ENCODE results near the gene GINM1.

GINM1 gene

GRCh38 chr6:149627672-149628071 lies 61.5 kb downstream of the GINM1 start:
- H3K4me3 ChIP-seq (ENCODE audit: low read length) = no peak overlapping the region
- H3K9ac ChIP-seq (ENCODE audit: low read length) = no peak overlapping the region
- H3K27ac ChIP-seq (ENCODE audit: low read depth, low read length) = no peak overlapping the region
- no peaks in the 10 kb centered on the region for H3K27me3 ChIP-seq (ENCODE audit: control insufficient read depth, insufficient read depth, low read length)
- H3K36me3 ChIP-seq (ENCODE audit: control insufficient read depth, insufficient read depth, low read length) = peaks cover 4% of the 10 kb centered on the region
- no peaks in the 10 kb centered on the region for H3K4me1 ChIP-seq (ENCODE audit: control insufficient read depth, insufficient read depth, low read length)

DNA sequence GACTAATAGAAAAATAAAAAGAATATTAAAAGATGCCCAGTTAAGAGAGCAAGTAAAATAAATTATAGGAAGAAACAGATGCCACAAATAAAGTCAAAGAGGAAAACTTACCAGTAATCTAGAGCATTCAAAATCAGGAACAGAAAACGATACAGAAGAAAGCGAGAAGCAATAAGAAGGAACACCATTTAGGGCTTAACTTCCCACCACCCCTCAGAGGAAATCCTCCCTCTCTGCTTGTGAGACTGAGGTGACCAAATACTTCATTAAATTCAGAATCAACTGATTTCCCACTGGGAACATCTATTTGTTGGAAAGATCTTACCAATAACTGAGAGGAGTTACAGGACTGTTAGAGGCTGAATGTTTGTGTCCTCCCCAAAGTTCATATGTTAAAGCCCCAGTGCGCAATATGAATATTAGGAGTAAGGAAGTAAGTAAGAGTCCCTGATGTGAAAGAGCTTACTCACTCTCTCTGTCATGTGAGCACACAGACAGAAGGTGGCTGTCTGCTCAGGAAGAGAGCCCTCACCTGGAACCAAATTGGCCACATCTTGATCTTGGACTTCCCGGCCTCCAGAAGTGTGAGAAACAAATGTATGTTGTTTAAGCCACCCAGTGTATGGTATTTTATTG lies 62.8 kb downstream of the GINM1 start:
- no peaks in the 10 kb centered on the region for H3K4me1 ChIP-seq (ENCODE audit: control insufficient read depth, insufficient read depth, low read length)
- no peak overlapping the region for H3K9ac ChIP-seq (ENCODE audit: low read length)
- H3K36me3 ChIP-seq (ENCODE audit: control insufficient read depth, insufficient read depth, low read length) = no peaks in the 10 kb centered on the region
- H3K27ac ChIP-seq (ENCODE audit: low read depth, low read length) = no peak overlapping the region
- no peaks in the 10 kb centered on the region for H3K27me3 ChIP-seq (ENCODE audit: control insufficient read depth, insufficient read depth, low read length)
- no peak overlapping the region for H3K4me3 ChIP-seq (ENCODE audit: low read length)

- H3K9ac ChIP-seq (ENCODE audit: low read length) = no peak overlapping the region
- H3K36me3 ChIP-seq (ENCODE audit: control insufficient read depth, insufficient read depth, low read length) = no peaks in the 10 kb centered on the region
- no peak overlapping the region for H3K4me3 ChIP-seq (ENCODE audit: low read length)
- no peaks in the 10 kb centered on the region for H3K27me3 ChIP-seq (ENCODE audit: control insufficient read depth, insufficient read depth, low read length)
- no peaks in the 10 kb centered on the region for H3K4me1 ChIP-seq (ENCODE audit: control insufficient read depth, insufficient read depth, low read length)
- no peak overlapping the region for H3K27ac ChIP-seq (ENCODE audit: low read depth, low read length)
These were observed 68.1 kb downstream of the GINM1 start for GRCh38 chr6:149634315-149634714.

DNA sequence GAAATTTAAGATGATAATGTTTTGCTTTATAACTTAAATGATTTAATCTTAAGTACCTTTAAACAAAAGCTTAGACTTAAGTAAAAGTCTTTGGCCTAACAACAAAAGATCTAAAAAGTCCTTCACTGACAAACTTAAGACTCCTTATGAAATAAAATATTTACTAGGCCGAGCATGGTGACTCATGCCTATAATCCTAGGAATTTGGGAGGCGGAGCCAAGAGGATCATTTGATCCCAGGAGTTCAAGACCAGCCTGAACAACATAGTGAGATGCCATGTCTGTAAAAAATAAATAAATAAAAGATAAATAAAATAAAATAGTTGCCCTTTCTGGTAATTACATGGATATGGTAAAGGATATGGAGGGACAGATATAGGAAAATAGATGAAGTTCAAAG lies 69.9 kb downstream of the GINM1 start:
- H3K36me3 ChIP-seq (ENCODE audit: control insufficient read depth, insufficient read depth, low read length) = no peaks in the 10 kb centered on the region

More for the DNA sequence above, 69.9 kb downstream of the GINM1 start:
- no peak overlapping the region for H3K9ac ChIP-seq (ENCODE audit: low read length)
- H3K27ac ChIP-seq (ENCODE audit: low read depth, low read length) = no peak overlapping the region
- no peaks in the 10 kb centered on the region for H3K4me1 ChIP-seq (ENCODE audit: control insufficient read depth, insufficient read depth, low read length)
- no peaks in the 10 kb centered on the region for H3K27me3 ChIP-seq (ENCODE audit: control insufficient read depth, insufficient read depth, low read length)
- H3K4me3 ChIP-seq (ENCODE audit: low read length) = no peak overlapping the region

Data from rectal smooth muscle tissue (tissue), 1 donor.